AG04450 (cell line): ENCODE data around the gene MAP4K1. TPM values are rescaled to one million over a fixed set of nuclear protein-coding genes. Genes with fewer than 3 reads are reported as not detected.
A peak's percentile ranks its signal among the peaks of the same experiment; 100 is the strongest.
"Not testable (repeated sequence)": the region's sequence is repeated elsewhere in the genome, so short reads cannot be mapped to it uniquely, and the experiment has no call there.

ENCODE experiments used
- CTCF ChIA-PET: fragments of 300-600, 350-600 bp; formaldehyde crosslinking; extraction: SDS; loops from one replicate; lab custom pipeline; 2022; ENCODE audit warnings: antibody characterized with exemption, inconsistent platforms; lab: Charles Lee
- POLR2A ChIA-PET: fragments of 350-600 bp; formaldehyde crosslinking; extraction: SDS; loops from one replicate; lab custom pipeline; 2021; ENCODE audit warnings: antibody characterized with exemption, inconsistent platforms; lab: Yijun Ruan, JAX
- DNase-seq: peaks from one replicate; pipeline ENCODE4 v3.0.0-alpha.2; 2011; ENCODE audit warnings: low read depth, low spot score
- H3K27ac ChIP-seq: one replicate; pipeline ENCODE4 v1.5.1; 2012; ENCODE audit warnings: low read depth, low read length, control low read depth
- H3K27me3 ChIP-seq: one replicate; pipeline ENCODE4 v1.6.0; 2012; ENCODE audit warnings: low read length; ENCODE audit not compliant: control insufficient read depth, insufficient read depth
- H3K4me3 ChIP-seq: 2 replicates; pipeline ENCODE4 v1.5.1; 2011; ENCODE audit warnings: mild to moderate bottlenecking, low read depth, low read length, control low read depth
- H3K9me3 ChIP-seq: 2 replicates; pipeline ENCODE4 v1.5.1; 2012; ENCODE audit warnings: low read length; ENCODE audit not compliant: control insufficient read depth, insufficient read depth
- polyA plus RNA-seq: library from polyadenylated mRNA; depleted of rRNA; stranded (reverse); fragments of >200 nt; gene quantifications from 2 replicates; pipeline ENCODE4 v1.2.3, GENCODE V29; 2011
- TF ChIP-seq, protein P1 (sequence below): IDR thresholded peaks from 2 replicates; pipeline ENCODE4 v1.5.1; 2011; ENCODE audit warnings: low read depth, low read length, control low read depth, inconsistent platforms

MAP4K1 gene
- polyA plus RNA-seq, 1 experiment, result 0.09 TPM

DNA sequence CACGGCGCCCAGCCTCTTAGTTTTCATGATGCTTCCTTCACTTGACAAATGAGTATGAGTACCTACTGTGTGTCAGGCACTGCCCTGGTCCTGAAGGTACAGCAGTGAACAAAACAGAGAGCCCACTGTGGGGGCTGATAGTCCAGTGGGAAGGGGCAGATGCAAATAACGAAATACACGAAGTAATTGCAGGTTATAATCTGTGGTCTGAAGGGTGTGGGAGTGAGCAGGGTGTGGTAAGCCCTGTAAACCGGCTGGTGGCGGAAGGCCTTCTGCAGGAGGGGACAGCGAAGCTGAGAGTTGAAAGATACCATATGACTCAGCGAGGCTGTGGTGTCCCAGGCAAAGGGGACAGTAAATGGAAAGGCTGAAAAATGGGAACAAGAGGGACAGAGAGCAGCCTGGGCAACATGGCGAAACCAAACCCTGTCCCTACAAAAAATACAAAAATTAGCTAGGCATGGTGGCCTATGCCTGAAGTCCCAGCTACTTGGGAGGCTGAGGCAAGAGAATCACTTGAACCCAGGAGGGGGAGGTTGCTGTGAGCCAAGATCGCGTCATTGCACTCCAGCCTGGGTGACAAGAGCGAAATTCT, 60.5 kb downstream of the MAP4K1 start:
- TF ChIP-seq, protein P1, sequence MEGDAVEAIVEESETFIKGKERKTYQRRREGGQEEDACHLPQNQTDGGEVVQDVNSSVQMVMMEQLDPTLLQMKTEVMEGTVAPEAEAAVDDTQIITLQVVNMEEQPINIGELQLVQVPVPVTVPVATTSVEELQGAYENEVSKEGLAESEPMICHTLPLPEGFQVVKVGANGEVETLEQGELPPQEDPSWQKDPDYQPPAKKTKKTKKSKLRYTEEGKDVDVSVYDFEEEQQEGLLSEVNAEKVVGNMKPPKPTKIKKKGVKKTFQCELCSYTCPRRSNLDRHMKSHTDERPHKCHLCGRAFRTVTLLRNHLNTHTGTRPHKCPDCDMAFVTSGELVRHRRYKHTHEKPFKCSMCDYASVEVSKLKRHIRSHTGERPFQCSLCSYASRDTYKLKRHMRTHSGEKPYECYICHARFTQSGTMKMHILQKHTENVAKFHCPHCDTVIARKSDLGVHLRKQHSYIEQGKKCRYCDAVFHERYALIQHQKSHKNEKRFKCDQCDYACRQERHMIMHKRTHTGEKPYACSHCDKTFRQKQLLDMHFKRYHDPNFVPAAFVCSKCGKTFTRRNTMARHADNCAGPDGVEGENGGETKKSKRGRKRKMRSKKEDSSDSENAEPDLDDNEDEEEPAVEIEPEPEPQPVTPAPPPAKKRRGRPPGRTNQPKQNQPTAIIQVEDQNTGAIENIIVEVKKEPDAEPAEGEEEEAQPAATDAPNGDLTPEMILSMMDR, result no peak
- ChIA-PET CTCF (no interaction called here), POLR2A (no interaction called here)
- H3K4me3 ChIP-seq, result no peak overlapping the region
- H3K27ac ChIP-seq, result no peak overlapping the region
- H3K9me3 ChIP-seq, result no peaks in the 10 kb centered on the region; the same call in 1 of the 2 replicates
- H3K27me3 ChIP-seq, result peaks cover 3% of the 10 kb centered on the region
- DNase-seq, result no peak

DNA sequence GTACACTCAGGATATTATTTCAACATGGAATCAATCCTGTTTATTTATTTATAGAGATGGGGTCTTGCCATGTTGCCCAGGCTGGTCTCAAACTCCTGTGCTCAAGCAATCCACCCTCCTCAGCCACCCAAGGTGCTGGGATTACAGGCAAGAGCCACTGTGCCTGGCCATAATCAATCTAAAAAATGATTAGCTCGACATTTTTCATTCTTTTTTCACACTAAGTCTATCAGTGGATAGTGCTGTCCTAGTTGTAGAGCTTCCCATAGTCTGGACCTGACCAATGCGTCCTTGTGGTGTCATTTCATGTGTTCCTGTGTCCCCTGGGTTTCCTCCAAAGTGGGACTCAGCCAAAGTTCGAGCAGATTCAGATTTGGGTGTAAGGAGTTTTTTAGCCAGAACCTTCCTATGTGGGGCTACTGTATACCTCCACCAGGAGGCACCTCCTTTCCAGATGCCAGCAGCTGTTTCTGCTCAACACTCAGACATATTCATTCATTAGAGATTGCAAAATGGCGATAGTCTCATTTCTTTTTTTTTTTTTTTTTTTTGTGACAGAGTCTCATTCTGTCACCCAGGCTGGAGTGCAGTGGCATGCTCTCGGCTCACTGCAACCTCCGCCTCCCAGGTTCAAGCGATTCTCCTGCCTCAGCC, 61.1 kb downstream of the MAP4K1 start:
- ChIA-PET POLR2A (no interaction called here), CTCF (no interaction called here)
- no peak for DNase-seq
- peaks cover 3% of the 10 kb centered on the region for H3K27me3 ChIP-seq
- no peak overlapping the region for H3K27ac ChIP-seq
- TF ChIP-seq, protein P1, result peak; percentile 18; the same call in 1 of the 2 replicates
- no peaks in the 10 kb centered on the region; the same call in 1 of the 2 replicates for H3K9me3 ChIP-seq
- no peak overlapping the region for H3K4me3 ChIP-seq

DNA sequence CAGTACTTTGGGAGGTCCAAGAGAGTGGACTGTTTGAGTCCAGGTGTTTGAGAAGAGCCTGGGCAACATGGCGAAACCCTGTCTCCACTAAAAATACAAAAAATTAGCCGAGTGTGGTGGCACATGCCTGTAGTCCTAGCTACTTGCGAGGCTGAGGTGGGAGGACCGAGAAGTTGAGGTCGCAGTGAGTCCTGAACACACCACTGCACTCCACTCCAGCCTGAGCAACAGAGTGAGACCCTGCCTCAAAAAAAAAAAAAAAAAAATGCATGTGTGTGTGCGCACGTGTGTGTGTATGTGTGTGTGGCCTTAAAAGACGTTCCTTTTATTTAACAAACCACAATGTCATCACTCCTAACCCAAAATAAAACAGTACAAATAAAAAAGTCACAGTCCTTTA, 62.6 kb downstream of the MAP4K1 start:
- TF ChIP-seq, protein P1, result no peak
- no peak overlapping the region for H3K4me3 ChIP-seq
- no peaks in the 10 kb centered on the region for H3K9me3 ChIP-seq
- ChIA-PET CTCF (no interaction called here), POLR2A (interaction anchor here (0.7 kb wide), 1 partner anchor 83 kb away, joined by 4 read pairs; no protein-coding TSS in a partner anchor)
- H3K27ac ChIP-seq, result no peak overlapping the region
- peaks cover 6% of the 10 kb centered on the region for H3K27me3 ChIP-seq
- no peak for DNase-seq

DNA sequence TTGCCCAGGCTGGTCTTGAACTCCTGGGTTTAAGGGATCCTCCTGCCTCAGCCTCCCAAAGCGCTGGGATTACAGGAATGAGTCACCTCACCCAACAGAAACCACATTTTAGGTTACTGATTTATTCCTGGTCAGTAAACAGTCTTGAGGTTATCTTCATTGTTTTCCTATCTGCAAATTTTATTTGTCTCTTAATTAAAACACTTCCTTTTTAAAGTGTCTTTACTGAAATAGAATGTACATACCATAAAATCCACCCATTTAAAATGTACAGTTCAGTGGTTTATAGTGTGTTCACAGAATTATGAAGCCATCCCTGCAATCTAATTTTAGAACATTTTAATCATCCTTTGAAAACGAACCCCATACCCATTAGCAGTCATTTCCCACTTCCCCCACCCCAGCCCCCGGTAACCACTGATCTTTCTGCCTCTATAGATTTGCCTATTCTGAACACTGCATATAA, 63.0 kb downstream of the MAP4K1 start:
- CTCF ChIA-PET, result no interaction called here
- H3K27ac ChIP-seq, result no peak overlapping the region
- TF ChIP-seq, protein P1, result no peak
- no peak for DNase-seq
- H3K9me3 ChIP-seq, result no peaks in the 10 kb centered on the region
- no peak overlapping the region for H3K4me3 ChIP-seq
- POLR2A ChIA-PET, result no interaction called here
- H3K27me3 ChIP-seq, result peaks cover 6% of the 10 kb centered on the region

DNA sequence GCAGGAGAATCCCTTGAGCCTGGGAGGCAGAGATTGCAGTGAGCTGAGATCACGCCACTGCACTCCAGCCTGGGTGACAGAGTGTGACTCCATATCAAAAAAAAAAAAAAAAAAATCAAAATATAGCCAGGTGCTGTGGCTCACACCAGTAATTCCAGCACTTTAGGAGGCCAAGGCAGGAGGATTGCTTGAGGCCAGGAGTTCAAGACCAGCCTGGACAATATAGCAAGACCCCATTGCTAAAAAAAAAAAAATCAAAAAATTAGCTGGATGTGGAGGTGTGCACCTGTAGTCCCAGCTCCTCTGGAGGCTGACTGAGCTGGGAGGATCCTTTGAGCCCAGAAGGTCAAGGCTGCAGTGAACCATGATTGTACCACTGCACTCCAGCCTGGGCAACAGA, 64.5 kb downstream of the MAP4K1 start:
- DNase-seq, H3K27me3 ChIP-seq, H3K4me3 ChIP-seq, CTCF ChIA-PET, H3K9me3 ChIP-seq, POLR2A ChIA-PET, H3K27ac ChIP-seq: not testable (repeated sequence)
